AG09319 (cell line): ENCODE results near the gene ARID1B.
A peak's percentile ranks its signal among the peaks of the same experiment; 100 is the strongest.

Experiments used
- DNase-seq: peaks from one replicate; pipeline ENCODE4 v3.0.0-alpha.2; 2010; ENCODE audit warnings: low read depth; ENCODE audit errors: extremely low read depth
- CTCF ChIP-seq: IDR thresholded peaks from 2 replicates; pipeline ENCODE4 v1.5.1; 2011; ENCODE audit warnings: low read depth, mild to moderate bottlenecking, inconsistent platforms, low read length, moderate library complexity

The ARID1B gene

GRCh38 chr6:157184202-157185015 is 407.2 kb downstream of the ARID1B start:
- DNase-seq: peak; percentile 19
- no peak; the same call in none of the 2 replicates for TF ChIP-seq CTCF

- no peak for TF ChIP-seq CTCF
- no peak for DNase-seq
Observed at GRCh38 chr6:157185171-157185570, 408.0 kb downstream of the ARID1B start.

- TF ChIP-seq CTCF: no peak
- DNase-seq: no peak
Observed at GRCh38 chr6:157185986-157186385, 408.8 kb downstream of the ARID1B start.

GRCh38 chr6:157186785-157187181 is 409.6 kb downstream of the ARID1B start:
- no peak for TF ChIP-seq CTCF
- DNase-seq: no peak

- no peak for TF ChIP-seq CTCF
- no peak for DNase-seq
Observed at GRCh38 chr6:157187182-157188083, 410.3 kb downstream of the ARID1B start.

GRCh38 chr6:157188213-157188612 is 411.0 kb downstream of the ARID1B start:
- DNase-seq: no peak
- no peak for TF ChIP-seq CTCF
